ACC112 (cell line): ENCODE measurements around the gene FGFRL1.
"Not testable (repeated sequence)": the region's sequence is repeated elsewhere in the genome, so short reads cannot be mapped to it uniquely, and the experiment has no call there.

Experiments
- H2AFZ ChIP-seq: fragments of 200-600 bp; sonication (generic); one replicate; pipeline ENCODE4 v1.6.0; 2017; ENCODE audit warnings: antibody characterized with exemption, low read length; ENCODE audit not compliant: unreplicated experiment
- H3K27ac ChIP-seq: fragments of 200-600 bp; sonication (generic); 2 replicates; pipeline ENCODE4 v1.5.1; 2014; ENCODE audit warnings: low read depth, mild to moderate bottlenecking, antibody characterized with exemption, low read length, moderate library complexity
- H3K27me3 ChIP-seq: fragments of 200-600 bp; sonication (generic); 2 replicates; pipeline ENCODE4 v1.6.1; 2014; ENCODE audit warnings: mild to moderate bottlenecking, antibody characterized with exemption, low read length, moderate library complexity, mixed read lengths; ENCODE audit not compliant: insufficient read depth
- H3K36me3 ChIP-seq: fragments of 200-600 bp; sonication (generic); 2 replicates; pipeline ENCODE4 v1.6.1; 2016; ENCODE audit warnings: mild to moderate bottlenecking, antibody characterized with exemption, low read length, moderate library complexity, mixed read lengths; ENCODE audit not compliant: insufficient read depth
- H3K4me1 ChIP-seq: fragments of 200-600 bp; sonication (generic); one replicate; pipeline ENCODE4 v1.6.1; 2016; ENCODE audit warnings: low read length, mixed read lengths; ENCODE audit not compliant: insufficient read depth, unreplicated experiment, control insufficient read depth
- H3K4me3 ChIP-seq: fragments of 200-600 bp; sonication (generic); 2 replicates; pipeline ENCODE4 v1.5.1; 2014; ENCODE audit warnings: mild to moderate bottlenecking, low read depth, low read length
- H3K79me2 ChIP-seq: fragments of 200-600 bp; sonication (generic); one replicate; pipeline ENCODE4 v1.6.0; 2016; ENCODE audit warnings: low read length; ENCODE audit not compliant: control insufficient read depth, unreplicated experiment, insufficient read depth

Gene FGFRL1

DNA sequence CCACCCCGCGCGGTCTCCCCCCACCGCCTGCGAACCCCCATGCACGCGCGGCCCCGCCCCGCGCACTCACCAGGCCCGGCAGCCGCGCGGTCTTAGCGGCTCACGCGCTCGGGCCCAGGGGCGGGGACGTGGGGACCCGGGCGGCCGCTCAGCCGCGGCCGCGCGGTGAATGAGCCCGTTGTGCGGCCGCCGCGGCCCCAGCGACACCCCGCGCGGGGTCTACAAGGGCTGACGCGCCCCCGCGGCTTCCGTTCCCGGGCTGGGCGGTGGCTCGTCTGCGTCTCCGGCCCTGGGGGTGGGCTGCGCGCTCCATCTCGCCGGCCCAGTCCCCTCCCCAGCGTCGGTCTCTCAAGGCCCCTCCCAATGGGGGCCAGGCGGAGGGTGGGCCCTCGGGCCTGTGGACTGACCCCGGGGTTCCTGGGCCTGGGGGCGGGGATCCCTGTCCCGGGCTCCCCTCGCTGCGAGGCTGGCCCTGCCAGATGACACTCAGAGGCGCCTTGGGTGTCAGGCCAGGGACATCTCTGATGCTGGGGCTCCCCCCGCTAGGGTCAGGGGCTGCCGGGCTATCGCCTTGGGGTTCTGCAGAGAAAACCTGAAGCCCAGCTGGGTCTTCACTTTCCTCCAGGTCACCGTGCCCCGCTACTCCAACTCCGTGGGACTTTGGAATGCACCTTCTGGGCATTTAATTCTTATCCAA is 13.9 kb upstream of the FGFRL1 start:
- Histone ChIP-seq H3K4me3 (peak overlapping the region; percentile 76), H3K27me3 (peaks cover 33% of the 10 kb centered on the region), H3K36me3 (no peaks in the 10 kb centered on the region), H3K4me1 (peaks cover 12% of the 10 kb centered on the region), H3K79me2 (no peaks in the 10 kb centered on the region), H3K27ac (no peak overlapping the region), H2AFZ (no peak overlapping the region)

DNA sequence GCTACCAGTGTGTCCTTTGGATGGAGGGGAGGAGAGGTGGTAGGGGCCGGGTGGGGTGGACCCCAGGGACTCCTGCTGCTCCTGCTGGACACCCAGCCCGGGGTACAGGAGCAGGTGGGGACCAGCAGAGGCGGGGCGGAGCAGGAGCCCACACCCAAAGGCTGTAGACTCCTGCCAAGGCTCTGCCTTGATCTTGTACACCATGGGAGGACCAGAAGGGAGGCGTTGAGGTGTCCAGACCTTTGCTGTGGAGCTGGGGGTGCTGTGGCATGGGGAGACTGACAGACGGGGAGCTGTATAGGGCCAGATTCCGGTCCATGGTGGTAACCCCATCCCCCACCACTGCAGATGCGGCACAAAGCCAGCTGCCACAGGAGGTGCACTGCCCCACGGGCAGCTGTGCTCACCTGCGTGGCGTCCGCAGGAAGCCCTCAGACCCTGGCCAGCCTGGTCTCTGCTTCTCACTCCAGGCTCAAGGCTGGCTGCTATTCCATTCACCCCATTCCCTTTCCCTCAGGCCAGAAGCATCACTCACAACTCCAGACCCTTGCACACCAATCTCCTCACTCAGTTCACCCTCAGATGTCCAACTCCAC is 13.2 kb upstream of the FGFRL1 start:
- Histone ChIP-seq H3K4me1 (peaks cover 7% of the 10 kb centered on the region), H3K79me2 (no peaks in the 10 kb centered on the region), H3K36me3 (no peaks in the 10 kb centered on the region), H3K27ac (no peak overlapping the region), H3K27me3 (peaks cover 40% of the 10 kb centered on the region), H2AFZ (no peak overlapping the region), H3K4me3 (peak overlapping the region; percentile 76; the same call in 1 of the 2 replicates)

DNA sequence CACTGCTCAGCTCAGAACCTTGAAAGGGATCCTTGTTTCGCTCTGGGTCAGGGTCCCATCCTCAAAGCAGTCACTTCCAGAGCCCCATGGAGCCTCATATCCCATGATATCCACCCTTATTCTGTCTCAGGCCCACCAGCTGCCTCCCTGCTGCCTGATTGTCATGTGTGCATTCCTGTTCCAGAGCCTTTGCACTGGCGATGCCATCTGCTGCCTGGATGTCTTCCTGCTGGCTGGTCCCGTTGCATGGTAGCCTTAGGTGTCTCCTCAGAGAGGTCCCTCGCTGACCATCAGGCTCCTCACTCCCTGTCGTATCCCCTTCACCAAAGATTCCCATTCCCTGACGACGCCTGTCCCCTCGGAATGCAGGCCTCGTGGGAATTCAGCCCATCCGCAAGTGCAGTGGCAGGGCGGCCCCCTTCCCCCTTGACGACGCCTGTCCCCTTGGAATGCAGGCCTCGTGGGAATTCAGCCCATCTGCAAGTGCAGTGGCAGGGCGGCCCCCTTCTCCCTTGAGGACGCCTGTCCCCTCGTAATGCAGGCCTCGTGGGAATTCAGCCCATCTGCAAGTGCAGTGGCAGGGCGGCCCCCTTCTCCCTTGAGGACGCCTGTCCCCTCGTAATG is 12.1 kb upstream of the FGFRL1 start:
- H3K4me1 ChIP-seq, H3K79me2 ChIP-seq, H3K36me3 ChIP-seq, H2AFZ ChIP-seq, H3K27ac ChIP-seq, H3K4me3 ChIP-seq: not testable (repeated sequence)
- H3K27me3 ChIP-seq: peaks cover 48% of the 10 kb centered on the region

DNA sequence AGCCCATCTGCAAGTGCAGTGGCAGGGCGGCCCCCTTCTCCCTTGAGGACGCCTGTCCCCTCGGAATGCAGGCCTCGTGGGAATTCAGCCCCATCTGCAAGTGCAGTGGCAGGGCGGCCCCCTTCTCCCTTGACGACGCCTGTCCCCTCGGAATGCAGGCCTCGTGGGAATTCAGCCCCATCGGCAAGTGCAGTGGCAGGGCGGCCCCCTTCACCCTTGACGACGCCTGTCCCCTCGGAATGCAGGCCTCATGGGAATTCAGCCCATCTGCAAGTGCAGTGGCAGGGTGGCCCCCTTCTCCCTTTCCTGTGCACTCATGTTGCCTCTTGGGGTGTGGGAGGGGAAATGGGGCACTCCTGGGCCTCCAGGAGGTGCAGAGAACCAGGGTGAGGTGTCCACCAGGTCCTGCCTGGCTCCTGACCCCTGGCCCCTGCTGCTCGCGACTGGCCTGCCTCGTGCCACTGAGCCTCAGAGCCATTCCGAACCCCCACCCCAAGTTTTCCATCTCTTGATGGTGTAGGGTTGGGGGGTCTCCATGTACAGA is 11.5 kb upstream of the FGFRL1 start:
- H3K27ac ChIP-seq: no peak overlapping the region
- no peak overlapping the region for H2AFZ ChIP-seq
- no peaks in the 10 kb centered on the region for H3K79me2 ChIP-seq
- no peak overlapping the region for H3K4me3 ChIP-seq
- no peaks in the 10 kb centered on the region for H3K36me3 ChIP-seq
- peaks cover 48% of the 10 kb centered on the region for H3K27me3 ChIP-seq
- peaks cover 7% of the 10 kb centered on the region for H3K4me1 ChIP-seq

DNA sequence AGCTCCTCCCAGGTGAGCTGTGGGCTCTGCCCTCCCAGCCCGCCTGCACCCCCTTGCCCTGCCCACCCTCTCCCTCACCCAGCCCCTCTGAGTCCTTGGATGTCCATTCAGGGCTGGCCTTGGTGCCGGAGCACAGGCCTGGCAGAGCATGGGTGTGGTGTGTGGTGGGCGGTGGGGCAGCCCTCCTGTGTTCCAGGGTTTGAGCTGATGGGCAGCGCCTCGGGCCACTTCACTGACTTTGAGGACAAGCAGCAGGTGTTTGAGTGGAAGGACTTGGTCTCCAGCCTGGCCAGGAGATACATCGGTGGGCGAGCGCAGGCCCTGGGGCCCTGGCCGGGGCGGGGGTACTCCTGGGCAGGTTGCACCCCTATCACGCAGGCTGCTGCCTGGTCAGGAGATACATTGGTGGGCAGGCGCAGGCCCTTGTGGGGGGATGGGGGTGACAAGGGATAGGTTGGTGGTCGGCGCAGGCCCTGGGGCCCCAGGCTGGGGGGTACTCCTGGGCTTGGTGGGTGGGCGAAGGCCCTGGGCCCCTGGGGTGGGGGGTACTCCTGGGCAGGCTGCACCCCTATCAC is 10.7 kb upstream of the FGFRL1 start:
- Histone ChIP-seq H3K4me1 (peaks cover 7% of the 10 kb centered on the region), H3K27me3 (peaks cover 52% of the 10 kb centered on the region)

DNA sequence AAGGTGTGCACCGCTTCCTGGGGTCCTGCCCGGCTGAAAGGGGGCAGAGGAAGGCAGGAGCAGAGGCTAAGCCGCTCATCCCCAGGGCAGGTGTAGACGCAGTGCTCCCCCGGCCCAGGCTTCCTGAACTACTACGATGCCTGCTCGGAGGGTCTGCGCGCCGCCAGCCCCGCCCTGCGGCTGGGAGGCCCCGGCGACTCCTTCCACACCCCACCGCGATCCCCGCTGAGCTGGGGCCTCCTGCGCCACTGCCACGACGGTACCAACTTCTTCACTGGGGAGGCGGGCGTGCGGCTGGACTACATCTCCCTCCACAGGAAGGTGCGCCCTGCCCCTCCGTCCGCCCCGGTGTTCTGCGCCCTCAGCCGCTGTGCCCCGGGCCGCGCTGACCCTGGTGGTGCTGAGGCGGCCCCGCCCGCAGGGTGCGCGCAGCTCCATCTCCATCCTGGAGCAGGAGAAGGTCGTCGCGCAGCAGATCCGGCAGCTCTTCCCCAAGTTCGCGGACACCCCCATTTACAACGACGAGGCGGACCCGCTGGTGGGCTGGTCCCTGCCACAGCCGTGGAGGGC is 9.8 kb upstream of the FGFRL1 start:
- Histone ChIP-seq H3K27me3 (peaks cover 53% of the 10 kb centered on the region), H3K27ac (no peak overlapping the region), H3K36me3 (no peaks in the 10 kb centered on the region)

More for the DNA sequence above, 10.7 kb upstream of the FGFRL1 start:
- H3K79me2 ChIP-seq: no peaks in the 10 kb centered on the region
- no peak overlapping the region for H2AFZ ChIP-seq
- no peak overlapping the region for H3K4me3 ChIP-seq
- H3K36me3 ChIP-seq: no peaks in the 10 kb centered on the region
- no peak overlapping the region for H3K27ac ChIP-seq

DNA sequence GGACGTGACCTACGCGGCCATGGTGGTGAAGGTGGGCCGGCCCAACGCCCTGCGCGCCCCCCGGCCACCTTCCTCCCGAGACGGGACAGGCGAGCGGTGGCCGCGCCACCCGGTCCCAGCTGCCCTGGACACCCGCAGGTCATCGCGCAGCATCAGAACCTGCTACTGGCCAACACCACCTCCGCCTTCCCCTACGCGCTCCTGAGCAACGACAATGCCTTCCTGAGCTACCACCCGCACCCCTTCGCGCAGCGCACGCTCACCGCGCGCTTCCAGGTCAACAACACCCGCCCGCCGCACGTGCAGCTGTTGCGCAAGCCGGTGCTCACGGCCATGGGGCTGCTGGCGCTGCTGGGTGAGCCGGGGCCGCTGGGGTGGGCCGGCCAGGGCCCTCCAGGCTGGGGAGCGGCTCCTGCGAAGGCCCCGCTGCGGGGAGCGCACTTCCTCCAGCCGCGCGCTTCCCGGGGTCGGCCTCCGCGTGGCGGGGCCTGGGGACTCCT is 9.2 kb upstream of the FGFRL1 start:
- no peak overlapping the region; the same call in 1 of the 2 replicates for H3K4me3 ChIP-seq
- no peak overlapping the region for H2AFZ ChIP-seq
- H3K27me3 ChIP-seq: peaks cover 53% of the 10 kb centered on the region

More for the DNA sequence above, 9.8 kb upstream of the FGFRL1 start:
- H3K4me1 ChIP-seq: peaks cover 7% of the 10 kb centered on the region
- H3K79me2 ChIP-seq: no peaks in the 10 kb centered on the region
- no peak overlapping the region for H2AFZ ChIP-seq
- no peak overlapping the region for H3K4me3 ChIP-seq

DNA sequence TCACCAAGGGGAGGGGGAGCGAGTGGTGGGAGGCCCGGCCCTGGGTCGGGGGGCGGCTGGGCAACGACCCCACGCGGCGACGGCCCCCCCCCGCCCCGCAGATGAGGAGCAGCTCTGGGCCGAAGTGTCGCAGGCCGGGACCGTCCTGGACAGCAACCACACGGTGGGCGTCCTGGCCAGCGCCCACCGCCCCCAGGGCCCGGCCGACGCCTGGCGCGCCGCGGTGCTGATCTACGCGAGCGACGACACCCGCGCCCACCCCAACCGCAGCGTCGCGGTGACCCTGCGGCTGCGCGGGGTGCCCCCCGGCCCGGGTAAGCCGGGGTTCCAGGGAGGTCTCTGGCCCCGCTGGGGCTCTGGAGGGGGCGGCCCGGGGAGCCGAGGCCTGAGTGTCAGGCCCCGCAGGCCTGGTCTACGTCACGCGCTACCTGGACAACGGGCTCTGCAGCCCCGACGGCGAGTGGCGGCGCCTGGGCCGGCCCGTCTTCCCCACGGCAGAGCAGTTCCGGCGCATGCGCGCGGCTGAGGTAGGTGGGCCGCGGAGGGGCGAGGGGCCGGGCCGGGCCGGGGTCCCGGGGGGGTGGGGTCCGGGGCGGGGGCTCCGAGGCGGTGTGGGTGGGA is 8.7 kb upstream of the FGFRL1 start:
- Histone ChIP-seq H3K4me1 (peaks cover 4% of the 10 kb centered on the region), H3K27me3 (peaks cover 51% of the 10 kb centered on the region), H2AFZ (no peak overlapping the region), H3K79me2 (no peaks in the 10 kb centered on the region), H3K4me3 (no peak overlapping the region; the same call in 1 of the 2 replicates), H3K27ac (no peak overlapping the region), H3K36me3 (no peaks in the 10 kb centered on the region)

More for the DNA sequence above, 9.2 kb upstream of the FGFRL1 start:
- Histone ChIP-seq H3K79me2 (no peaks in the 10 kb centered on the region), H3K36me3 (no peaks in the 10 kb centered on the region), H3K27ac (no peak overlapping the region), H3K4me1 (peaks cover 7% of the 10 kb centered on the region)

DNA sequence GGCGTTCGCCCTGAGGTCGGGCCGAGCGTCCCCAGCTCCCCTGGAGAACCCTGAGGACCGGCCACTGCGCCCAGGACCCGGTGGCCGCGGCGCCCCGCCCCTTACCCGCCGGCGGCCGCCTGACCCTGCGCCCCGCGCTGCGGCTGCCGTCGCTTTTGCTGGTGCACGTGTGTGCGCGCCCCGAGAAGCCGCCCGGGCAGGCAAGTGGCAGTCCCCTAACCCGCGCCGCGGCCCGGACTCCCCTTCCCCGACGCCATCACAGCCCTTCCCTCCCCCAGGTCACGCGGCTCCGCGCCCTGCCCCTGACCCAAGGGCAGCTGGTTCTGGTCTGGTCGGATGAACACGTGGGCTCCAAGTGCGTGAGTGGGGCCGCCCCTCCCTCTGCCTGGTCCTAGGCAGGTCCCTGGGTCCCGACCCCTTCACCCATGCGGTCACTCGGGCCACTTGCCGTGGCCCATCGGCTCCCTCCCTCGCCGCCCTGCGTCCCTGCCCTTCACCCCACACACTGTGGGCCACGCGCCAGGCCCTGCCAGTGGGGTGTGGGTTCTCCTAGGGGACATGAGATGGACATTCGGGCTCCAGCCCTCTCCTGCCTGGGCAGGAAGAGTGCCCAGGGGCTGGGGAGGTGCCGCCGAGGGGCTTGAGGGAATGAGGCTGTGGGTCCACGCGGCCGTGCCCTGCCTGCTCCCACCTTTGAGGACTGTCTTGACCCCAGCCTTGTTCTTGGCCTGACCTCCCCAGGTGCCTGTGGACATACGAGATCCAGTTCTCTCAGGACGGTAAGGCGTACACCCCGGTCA is 8.0 kb upstream of the FGFRL1 start:
- Histone ChIP-seq H3K4me3 (no peak overlapping the region), H2AFZ (no peak overlapping the region), H3K27me3 (peaks cover 51% of the 10 kb centered on the region), H3K79me2 (no peaks in the 10 kb centered on the region), H3K4me1 (no peaks in the 10 kb centered on the region), H3K36me3 (no peaks in the 10 kb centered on the region), H3K27ac (no peak overlapping the region)
